Measurements from ENCODE around the gene MLXIPL.
"Not testable (repeated sequence)": the region's sequence is repeated elsewhere in the genome, so short reads cannot be mapped to it uniquely, and the experiment has no call there.

DNA sequence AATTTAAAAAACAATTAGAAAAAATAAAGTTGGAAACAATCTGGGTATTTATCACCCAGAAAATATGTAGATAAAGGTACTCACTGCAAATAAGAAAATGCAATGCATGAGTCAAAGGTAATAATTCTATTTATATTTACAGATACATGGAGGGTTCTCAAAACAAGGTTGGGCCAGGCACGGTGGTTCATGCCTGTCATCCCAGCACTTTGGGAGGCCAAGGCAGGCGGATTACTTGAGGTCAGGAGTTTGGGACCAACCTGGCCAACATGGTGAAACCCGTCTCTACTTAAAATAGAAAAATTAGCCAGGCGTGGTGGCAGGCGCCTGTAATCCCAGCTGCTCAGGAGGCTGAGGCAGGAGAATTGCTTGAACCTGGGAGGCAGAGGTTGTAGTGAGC is 74.2 kb downstream of the MLXIPL start:
- not testable (repeated sequence) for TF ChIP-seq JUND (IDR thresholded peaks at IDR 0.05); TAF1 (conservative IDR thresholded peaks at IDR 0.05)
- TF ChIP-seq, protein P1, sequence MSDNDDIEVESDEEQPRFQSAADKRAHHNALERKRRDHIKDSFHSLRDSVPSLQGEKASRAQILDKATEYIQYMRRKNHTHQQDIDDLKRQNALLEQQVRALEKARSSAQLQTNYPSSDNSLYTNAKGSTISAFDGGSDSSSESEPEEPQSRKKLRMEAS (IDR thresholded peaks at IDR 0.05), result not testable (repeated sequence)

All from liver (tissue), 2 donors.